Breast epithelium (tissue), 4 donors: ENCODE data around the gene SLC9A3. TPM values are rescaled to one million over a fixed set of nuclear protein-coding genes. Genes with fewer than 3 reads are reported as not detected.

Experiments used
- DNase-seq, 2 donors: peaks; one replicate each; pipeline ENCODE4 v3.0.0-alpha.2; 2019; ENCODE audit warnings: low spot score in 2 of 2
- H3K27ac ChIP-seq, 2 donors: fragments of 200-600 bp; sonication (generic) in 1 of 2; one replicate each; pipeline ENCODE4 v1.5.1; 2016 to 2019; ENCODE audit warnings: mild to moderate bottlenecking in 1 of 2
- H3K27me3 ChIP-seq, 2 donors: fragments of 200-600 bp; sonication (generic) in 1 of 2; one replicate each; pipeline versions ENCODE4 v1.5.1 to v1.6.0; 2017 to 2019; ENCODE audit warnings: control low read depth in 1 of 2, mild to moderate bottlenecking in 1 of 2
- H3K36me3 ChIP-seq: fragments of 200-600 bp; one replicate; pipeline ENCODE4 v1.5.1; 2019
- H3K4me1 ChIP-seq, 2 donors: fragments of 200-600 bp; sonication (generic); one replicate each; pipeline ENCODE4 v1.5.1; 2016 to 2019; ENCODE audit warnings: control low read depth in 1 of 2
- H3K4me3 ChIP-seq, 3 donors: fragments of 200-600 bp; sonication (generic); 1 replicate in 2 of 3; 2 replicates in 1 of 3; pipeline ENCODE4 v1.5.1; 2016 to 2019; ENCODE audit warnings: mild to moderate bottlenecking in 3 of 3, moderate library complexity in 2 of 3
- H3K9me3 ChIP-seq, 2 donors: fragments of 200-600 bp; sonication (generic) in 1 of 2; one replicate each; pipeline ENCODE4 v1.5.1; 2016 to 2019; ENCODE audit warnings: control low read depth in 1 of 2
- CTCF ChIP-seq, 3 donors: fragments of 450-650 bp; IDR thresholded peaks; one replicate each; pipeline ENCODE4 v1.5.1; 2016 to 2017; ENCODE audit warnings: antibody characterized with exemption in 3 of 3, mild to moderate bottlenecking in 3 of 3, moderate library complexity in 3 of 3
- POLR2A ChIP-seq: fragments of 450-650 bp; IDR thresholded peaks from one replicate; pipeline ENCODE4 v1.6.1; 2016; ENCODE audit warnings: antibody characterized with exemption, mild to moderate bottlenecking, moderate library complexity
- POLR2AphosphoS5 ChIP-seq, 3 donors: sonication (generic); formaldehyde crosslinking; IDR thresholded peaks; one replicate each; pipeline ENCODE4 v1.6.1; 2017; ENCODE audit warnings: antibody characterized with exemption in 3 of 3
- intact Hi-C: fragments of 100-400 bp; cut with DNase I; formaldehyde crosslinking; loops from one replicate; pipeline ENCODE4 v1.15.1; 2023; ENCODE audit warnings: low total_unique reads
- total RNA-seq, 3 donors: library from RNA; depleted of rRNA; stranded (reverse); fragments of >200 nt; gene quantifications; one replicate each; pipeline ENCODE4 v1.1.0, GENCODE V29; 2016

SLC9A3 gene
- total RNA-seq, 3 donors from 2014 or later, result 1.1 to 5.6 (median 2.3) TPM

- intact Hi-C loops, result no loop called here
- TF ChIP-seq POLR2A (no peak), CTCF (IDR thresholded peaks at IDR 0.05) (no peak)
- DNase-seq, result no peak
- H3K4me3 ChIP-seq, result no peak overlapping the region
- no peaks in the 10 kb centered on the region for H3K27me3 ChIP-seq
- peaks cover 4% of the 10 kb centered on the region for H3K36me3 ChIP-seq
- no peak overlapping the region for H3K27ac ChIP-seq
- H3K9me3 ChIP-seq, result peaks cover 13 to 16% of the 10 kb centered on the region in 2 donors
- H3K4me1 ChIP-seq, result no peaks in the 10 kb centered on the region
Observed at GRCh38 chr5:453725-454481, 70.3 kb downstream of the SLC9A3 start.

- Histone ChIP-seq H3K4me3 (no peak overlapping the region), H3K9me3 (peaks cover 13 to 16% of the 10 kb centered on the region in 2 donors), H3K27me3 (no peaks in the 10 kb centered on the region), H3K27ac (no peak overlapping the region), H3K4me1 (no peaks in the 10 kb centered on the region), H3K36me3 (peaks cover 4% of the 10 kb centered on the region)
- intact Hi-C loops, result no loop called here
- no peak for TF ChIP-seq POLR2AphosphoS5 (IDR thresholded peaks at IDR 0.05)
- TF ChIP-seq CTCF (IDR thresholded peaks at IDR 0.05), result no peak
- TF ChIP-seq POLR2A, result no peak
- DNase-seq, result no peak
Observed at GRCh38 chr5:452978-453710, 71.1 kb downstream of the SLC9A3 start.

GRCh38 chr5:451587-452458, 72.4 kb downstream of the SLC9A3 start:
- H3K4me3 ChIP-seq, result no peak overlapping the region
- H3K27me3 ChIP-seq, result no peaks in the 10 kb centered on the region
- intact Hi-C loops, result no loop called here
- peaks cover 4% of the 10 kb centered on the region for H3K36me3 ChIP-seq
- no peaks in the 10 kb centered on the region for H3K4me1 ChIP-seq
- no peak overlapping the region for H3K27ac ChIP-seq
- H3K9me3 ChIP-seq, result peaks cover 13 to 16% of the 10 kb centered on the region in 2 donors
- TF ChIP-seq CTCF (IDR thresholded peaks at IDR 0.05), result no peak
- no peak for TF ChIP-seq POLR2A
- DNase-seq, result no peak

- Histone ChIP-seq H3K36me3 (peaks cover 4% of the 10 kb centered on the region), H3K9me3 (peaks cover 13 to 16% of the 10 kb centered on the region in 2 donors), H3K27ac (no peak overlapping the region), H3K4me3 (no peak overlapping the region), H3K4me1 (peaks cover 0 to 1% of the 10 kb centered on the region in 2 donors), H3K27me3 (no peaks in the 10 kb centered on the region)
- intact Hi-C loops, result no loop called here
- TF ChIP-seq CTCF (IDR thresholded peaks at IDR 0.05) (no peak), POLR2AphosphoS5 (IDR thresholded peaks at IDR 0.05) (no peak), POLR2A (no peak)
- DNase-seq, result no peak
Observed at GRCh38 chr5:449151-449550, 75.1 kb downstream of the SLC9A3 start.
